Measurements from ENCODE around the gene AMH.

- TF ChIP-seq SIN3A (IDR thresholded peaks at IDR 0.05; ENCODE audit: borderline replicate concordance, insufficient read depth, low read length) = no peak
- no peak for TF ChIP-seq TAF1 (IDR thresholded peaks at IDR 0.05; ENCODE audit: borderline replicate concordance, insufficient read depth, low read length)
- no peak for TF ChIP-seq POLR2AphosphoS5 (IDR thresholded peaks at IDR 0.05; ENCODE audit: low read depth, low read length)
- TF ChIP-seq, protein P1, sequence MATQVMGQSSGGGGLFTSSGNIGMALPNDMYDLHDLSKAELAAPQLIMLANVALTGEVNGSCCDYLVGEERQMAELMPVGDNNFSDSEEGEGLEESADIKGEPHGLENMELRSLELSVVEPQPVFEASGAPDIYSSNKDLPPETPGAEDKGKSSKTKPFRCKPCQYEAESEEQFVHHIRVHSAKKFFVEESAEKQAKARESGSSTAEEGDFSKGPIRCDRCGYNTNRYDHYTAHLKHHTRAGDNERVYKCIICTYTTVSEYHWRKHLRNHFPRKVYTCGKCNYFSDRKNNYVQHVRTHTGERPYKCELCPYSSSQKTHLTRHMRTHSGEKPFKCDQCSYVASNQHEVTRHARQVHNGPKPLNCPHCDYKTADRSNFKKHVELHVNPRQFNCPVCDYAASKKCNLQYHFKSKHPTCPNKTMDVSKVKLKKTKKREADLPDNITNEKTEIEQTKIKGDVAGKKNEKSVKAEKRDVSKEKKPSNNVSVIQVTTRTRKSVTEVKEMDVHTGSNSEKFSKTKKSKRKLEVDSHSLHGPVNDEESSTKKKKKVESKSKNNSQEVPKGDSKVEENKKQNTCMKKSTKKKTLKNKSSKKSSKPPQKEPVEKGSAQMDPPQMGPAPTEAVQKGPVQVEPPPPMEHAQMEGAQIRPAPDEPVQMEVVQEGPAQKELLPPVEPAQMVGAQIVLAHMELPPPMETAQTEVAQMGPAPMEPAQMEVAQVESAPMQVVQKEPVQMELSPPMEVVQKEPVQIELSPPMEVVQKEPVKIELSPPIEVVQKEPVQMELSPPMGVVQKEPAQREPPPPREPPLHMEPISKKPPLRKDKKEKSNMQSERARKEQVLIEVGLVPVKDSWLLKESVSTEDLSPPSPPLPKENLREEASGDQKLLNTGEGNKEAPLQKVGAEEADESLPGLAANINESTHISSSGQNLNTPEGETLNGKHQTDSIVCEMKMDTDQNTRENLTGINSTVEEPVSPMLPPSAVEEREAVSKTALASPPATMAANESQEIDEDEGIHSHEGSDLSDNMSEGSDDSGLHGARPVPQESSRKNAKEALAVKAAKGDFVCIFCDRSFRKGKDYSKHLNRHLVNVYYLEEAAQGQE (IDR thresholded peaks at IDR 0.05; ENCODE audit: insufficient read depth in 1 of 2, low read depth in 2 of 2, low read length in 2 of 2) = no peak
These were observed 38.0 kb upstream of the AMH start for GRCh38 chr19:2210987-2211740.
